ENCODE measurements around the gene KCTD10. TPM values are rescaled to one million over a fixed set of nuclear protein-coding genes. Genes with fewer than 3 reads are reported as not detected.

Gene KCTD10
- total RNA-seq, 1 donor from 2014 or later, result 80.4 TPM

- H3K27me3 Mint-ChIP-seq (ENCODE audit: low read depth), result no peaks in the 10 kb centered on the region
- H3K27ac Mint-ChIP-seq (ENCODE audit: unreplicated experiment), result peak overlapping the region; percentile 97
- peaks cover 14% of the 10 kb centered on the region for H3K36me3 Mint-ChIP-seq (ENCODE audit: low read depth)
- H3K4me3 Mint-ChIP-seq (ENCODE audit: unreplicated experiment), result peak overlapping the region; percentile 61
- H3K4me1 Mint-ChIP-seq (ENCODE audit: low read depth), result peaks cover 86% of the 10 kb centered on the region
- TF ChIP-seq CTCF (IDR thresholded peaks at IDR 0.05), result peak; percentile 27
- no peak for DNase-seq (ENCODE audit: low spot score)
- H3K9me3 Mint-ChIP-seq (ENCODE audit: low read depth), result no peaks in the 10 kb centered on the region
Observed at GRCh38 chr12:109462868-109463692, 14.0 kb downstream of the KCTD10 start.

GRCh38 chr12:109461846-109462756 lies 15.0 kb downstream of the KCTD10 start:
- Mint-ChIP-seq H3K36me3 (ENCODE audit: low read depth) (peaks cover 20% of the 10 kb centered on the region), H3K4me1 (ENCODE audit: low read depth) (peaks cover 96% of the 10 kb centered on the region), H3K27ac (ENCODE audit: unreplicated experiment) (peak overlapping the region; percentile 97)

GRCh38 chr12:109461049-109461845 lies 15.9 kb downstream of the KCTD10 start:
- TF ChIP-seq CTCF (IDR thresholded peaks at IDR 0.05), result no peak
- Mint-ChIP-seq H3K4me3 (ENCODE audit: unreplicated experiment) (no peak overlapping the region), H3K36me3 (ENCODE audit: low read depth) (peaks cover 28% of the 10 kb centered on the region), H3K27ac (ENCODE audit: unreplicated experiment) (peak overlapping the region; percentile 97), H3K27me3 (ENCODE audit: low read depth) (no peaks in the 10 kb centered on the region), H3K4me1 (ENCODE audit: low read depth) (peaks cover 91% of the 10 kb centered on the region), H3K9me3 (ENCODE audit: low read depth) (no peaks in the 10 kb centered on the region)
- DNase-seq (ENCODE audit: low spot score), result no peak

More at GRCh38 chr12:109461846-109462756, 15.0 kb downstream of the KCTD10 start:
- H3K9me3 Mint-ChIP-seq (ENCODE audit: low read depth), result no peaks in the 10 kb centered on the region
- H3K4me3 Mint-ChIP-seq (ENCODE audit: unreplicated experiment), result peak overlapping the region; percentile 61
- TF ChIP-seq CTCF (IDR thresholded peaks at IDR 0.05), result no peak
- no peaks in the 10 kb centered on the region for H3K27me3 Mint-ChIP-seq (ENCODE audit: low read depth)
- DNase-seq (ENCODE audit: low spot score), result no peak

- Mint-ChIP-seq H3K36me3 (ENCODE audit: low read depth) (peaks cover 31% of the 10 kb centered on the region), H3K27me3 (ENCODE audit: low read depth) (no peaks in the 10 kb centered on the region), H3K9me3 (ENCODE audit: low read depth) (no peaks in the 10 kb centered on the region), H3K27ac (ENCODE audit: unreplicated experiment) (peak overlapping the region; percentile 97), H3K4me1 (ENCODE audit: low read depth) (peaks cover 86% of the 10 kb centered on the region), H3K4me3 (ENCODE audit: unreplicated experiment) (no peak overlapping the region)
- TF ChIP-seq CTCF (IDR thresholded peaks at IDR 0.05), result no peak
- DNase-seq (ENCODE audit: low spot score), result no peak
Observed at GRCh38 chr12:109460538-109460937, 16.6 kb downstream of the KCTD10 start.
